H1 (cell line): ENCODE results near the gene EPS8L1.

Experiments used
- CBX5 ChIP-seq: fragments of 300-800, 300-1000 bp; sonication (generic); IDR thresholded peaks from 2 replicates; pipeline ENCODE4 v1.7.1; 2016; ENCODE audit warnings: antibody characterized with exemption, low read length, low read depth
- CEBPB ChIP-seq: IDR thresholded peaks from 2 replicates; pipeline ENCODE4 v1.6.1; 2012; ENCODE audit warnings: low read depth, low read length
- NANOG ChIP-seq: IDR thresholded peaks from 2 replicates; pipeline ENCODE4 v1.6.1; 2011; ENCODE audit warnings: low read length, low read depth, mild to moderate bottlenecking, inconsistent platforms; ENCODE audit not compliant: insufficient read depth, poor library complexity, severe bottlenecking
- NRF1 ChIP-seq: IDR thresholded peaks from 2 replicates; pipeline ENCODE4 v1.6.1; 2011; ENCODE audit warnings: mild to moderate bottlenecking, low read depth, low read length, improper control_type of control experiment
- POLR2A ChIP-seq, 2 experiments: IDR thresholded peaks; 1 replicate in 1 of 2; 2 replicates in 1 of 2; pipeline ENCODE4 v1.6.1; 2011; ENCODE audit warnings: low read depth in 2 of 2, low read length in 2 of 2, mild to moderate bottlenecking in 2 of 2; ENCODE audit errors: control extremely low read depth in 1 of 2
- POLR2AphosphoS5 ChIP-seq: IDR thresholded peaks from 2 replicates; pipeline ENCODE4 v1.6.1; 2011; ENCODE audit warnings: low read depth, low read length
- POU5F1 ChIP-seq: IDR thresholded peaks from 2 replicates; pipeline ENCODE4 v1.6.1; 2011; ENCODE audit warnings: low read depth, mild to moderate bottlenecking, low read length, moderate library complexity
- SP1 ChIP-seq: IDR thresholded peaks from 2 replicates; pipeline ENCODE4 v1.6.1; 2011; ENCODE audit warnings: low read depth, low read length
- TF ChIP-seq, protein P1 (sequence below), 3 experiments: IDR thresholded peaks; 1 replicate in 2 of 3; 2 replicates in 1 of 3; pipeline versions ENCODE4 v1.5.1 to v1.6.1; 2011; ENCODE audit warnings: low read length in 3 of 3, mild to moderate bottlenecking in 3 of 3, inconsistent platforms in 2 of 3, low read depth in 1 of 3, moderate library complexity in 1 of 3; ENCODE audit not compliant: insufficient read depth in 1 of 3; ENCODE audit errors: control extremely low read depth in 1 of 3

DNA sequence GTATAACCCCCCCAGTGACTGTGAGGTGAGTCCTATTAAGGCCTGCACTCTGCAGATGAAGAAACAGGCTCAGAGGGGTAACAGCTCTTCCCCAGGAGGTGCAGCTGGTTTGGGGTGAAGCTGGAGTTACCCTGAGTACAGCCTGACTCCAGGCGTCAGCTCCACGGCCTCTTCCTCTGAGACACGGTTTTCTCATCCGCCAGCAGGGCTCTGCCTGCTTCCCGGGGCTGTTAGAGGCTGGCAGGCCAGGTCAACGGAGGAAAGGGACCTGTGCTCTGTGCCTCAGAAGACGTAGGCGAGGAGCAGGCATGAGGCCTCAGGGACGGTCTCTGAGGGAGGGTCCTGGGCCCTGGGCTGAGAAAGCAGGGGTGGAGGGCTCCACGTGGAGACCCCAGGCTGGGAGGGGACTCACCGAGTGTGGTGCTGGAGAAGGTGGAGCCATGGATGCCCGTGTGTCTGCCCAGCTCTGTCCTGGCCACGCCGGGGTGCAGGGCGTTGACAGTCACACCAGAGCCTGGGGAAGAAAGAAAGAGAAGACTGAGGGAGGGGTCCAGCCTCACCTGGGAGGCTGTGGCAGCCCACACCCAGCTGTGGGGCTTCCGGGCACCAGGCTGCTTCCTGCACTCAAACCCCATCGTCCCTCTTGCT lies 28.6 kb upstream of the EPS8L1 start:
- no peak for TF ChIP-seq POU5F1
- TF ChIP-seq, protein P1, sequence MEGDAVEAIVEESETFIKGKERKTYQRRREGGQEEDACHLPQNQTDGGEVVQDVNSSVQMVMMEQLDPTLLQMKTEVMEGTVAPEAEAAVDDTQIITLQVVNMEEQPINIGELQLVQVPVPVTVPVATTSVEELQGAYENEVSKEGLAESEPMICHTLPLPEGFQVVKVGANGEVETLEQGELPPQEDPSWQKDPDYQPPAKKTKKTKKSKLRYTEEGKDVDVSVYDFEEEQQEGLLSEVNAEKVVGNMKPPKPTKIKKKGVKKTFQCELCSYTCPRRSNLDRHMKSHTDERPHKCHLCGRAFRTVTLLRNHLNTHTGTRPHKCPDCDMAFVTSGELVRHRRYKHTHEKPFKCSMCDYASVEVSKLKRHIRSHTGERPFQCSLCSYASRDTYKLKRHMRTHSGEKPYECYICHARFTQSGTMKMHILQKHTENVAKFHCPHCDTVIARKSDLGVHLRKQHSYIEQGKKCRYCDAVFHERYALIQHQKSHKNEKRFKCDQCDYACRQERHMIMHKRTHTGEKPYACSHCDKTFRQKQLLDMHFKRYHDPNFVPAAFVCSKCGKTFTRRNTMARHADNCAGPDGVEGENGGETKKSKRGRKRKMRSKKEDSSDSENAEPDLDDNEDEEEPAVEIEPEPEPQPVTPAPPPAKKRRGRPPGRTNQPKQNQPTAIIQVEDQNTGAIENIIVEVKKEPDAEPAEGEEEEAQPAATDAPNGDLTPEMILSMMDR (IDR thresholded peaks at IDR 0.05; ENCODE audit: control extremely low read depth in 1 of 3, insufficient read depth in 1 of 3, low read depth in 1 of 3, low read length in 3 of 3): no peak
- TF ChIP-seq POLR2AphosphoS5: no peak
- TF ChIP-seq SP1: no peak
- TF ChIP-seq NANOG: no peak
- no peak for TF ChIP-seq POLR2A (IDR thresholded peaks at IDR 0.05; ENCODE audit: control extremely low read depth in 1 of 2, low read depth in 2 of 2, low read length in 2 of 2)
- no peak for TF ChIP-seq NRF1
- TF ChIP-seq CBX5: no peak
- TF ChIP-seq CEBPB: no peak
